Neural cell (in vitro differentiated cells): ENCODE measurements around the gene GALNT14. TPM values are rescaled to one million over a fixed set of nuclear protein-coding genes. Genes with fewer than 3 reads are reported as not detected.

Experiments used
- H2AFZ ChIP-seq: fragments of 200-600, 300-800 bp; sonication (generic), shearing (Covaris generic); 2 replicates; pipeline ENCODE4 v1.6.0; 2014; ENCODE audit warnings: low read depth, mild to moderate bottlenecking, antibody characterized with exemption, low read length, moderate library complexity
- H3F3A ChIP-seq: fragments of 200-600 bp; shearing (Covaris generic); 2 replicates; pipeline ENCODE4 v1.6.1; 2016; ENCODE audit warnings: mild to moderate bottlenecking, moderate library complexity, mixed read lengths, antibody characterized with exemption, low read length; ENCODE audit not compliant: insufficient read depth, poor library complexity, severe bottlenecking
- H3K27ac ChIP-seq: fragments of 200-600, 300-800 bp; sonication (generic), shearing (Covaris generic); 2 replicates; pipeline ENCODE4 v1.5.1; 2014; ENCODE audit warnings: mild to moderate bottlenecking, low read length, moderate library complexity
- H3K27me3 ChIP-seq: fragments of 300-800, 200-600 bp; sonication (generic), shearing (Covaris generic); 2 replicates; pipeline ENCODE4 v1.6.0; 2014; ENCODE audit warnings: mild to moderate bottlenecking, low read depth, low read length, moderate library complexity; ENCODE audit not compliant: insufficient read depth
- H3K36me3 ChIP-seq: fragments of 300-800, 200-600 bp; sonication (generic), shearing (Covaris generic); 2 replicates; pipeline ENCODE4 v1.5.1; 2014; ENCODE audit warnings: mild to moderate bottlenecking, antibody characterized with exemption, low read length, moderate library complexity; ENCODE audit not compliant: insufficient read depth
- H3K4me2 ChIP-seq: fragments of 300-800, 200-600 bp; sonication (generic), shearing (Covaris generic); 2 replicates; pipeline ENCODE4 v1.6.0; 2014; ENCODE audit warnings: mild to moderate bottlenecking, low read length
- H3K4me3 ChIP-seq: fragments of 300-800, 200-600 bp; sonication (generic), shearing (Covaris generic); 2 replicates; pipeline ENCODE4 v1.5.1; 2014; ENCODE audit warnings: mild to moderate bottlenecking, low read length, moderate library complexity
- H3K79me2 ChIP-seq: fragments of 200-600 bp; shearing (Covaris generic); replicated peaks from 2 replicates; pipeline ENCODE4 v1.6.0; 2014; ENCODE audit warnings: mild to moderate bottlenecking, low read length, moderate library complexity; ENCODE audit not compliant: insufficient read depth
- H3K9ac ChIP-seq: fragments of 300-800, 200-600 bp; sonication (generic), shearing (Covaris generic); 2 replicates; pipeline ENCODE4 v1.6.1; 2016; ENCODE audit warnings: mild to moderate bottlenecking, low read length, mixed read lengths
- H3K9me2 ChIP-seq: fragments of 200-600 bp; shearing (Covaris generic); 2 replicates; pipeline ENCODE4 v1.6.1; 2016; ENCODE audit warnings: mild to moderate bottlenecking, low read length, mixed read lengths; ENCODE audit not compliant: insufficient read depth
- H3K9me3 ChIP-seq: fragments of 200-600, 300-800 bp; sonication (generic), shearing (Covaris generic); 2 replicates; pipeline ENCODE4 v1.6.1; 2016; ENCODE audit warnings: mild to moderate bottlenecking, mixed run types, low read length, moderate library complexity, mixed read lengths
- H4K20me1 ChIP-seq: fragments of 200-600 bp; shearing (Covaris generic); 2 replicates; pipeline ENCODE4 v1.6.1; 2016; ENCODE audit warnings: mild to moderate bottlenecking, mixed run types; ENCODE audit not compliant: insufficient read depth
- EP300 ChIP-seq: fragments of 450-650 bp; conservative IDR thresholded peaks from 2 replicates; pipeline ENCODE4 v1.6.1; 2014; ENCODE audit warnings: antibody characterized with exemption, mild to moderate bottlenecking, moderate library complexity; ENCODE audit not compliant: poor library complexity, severe bottlenecking
- EZH2 ChIP-seq: fragments of 200-600, 300-800 bp; shearing (Covaris generic), sonication (generic); IDR thresholded peaks from 2 replicates; pipeline ENCODE4 v1.6.1; 2014; ENCODE audit warnings: antibody characterized with exemption, low read length, borderline replicate concordance, mild to moderate bottlenecking; ENCODE audit not compliant: insufficient read depth, poor library complexity, severe bottlenecking
- MXI1 ChIP-seq: fragments of 450-650 bp; conservative IDR thresholded peaks from 2 replicates; pipeline ENCODE4 v1.6.1; 2014; ENCODE audit warnings: antibody characterized with exemption, mild to moderate bottlenecking; ENCODE audit not compliant: poor library complexity, severe bottlenecking
- POLR2AphosphoS5 ChIP-seq: IDR thresholded peaks from 2 replicates; pipeline ENCODE4 v1.6.1; 2012
- RAD21 ChIP-seq: fragments of 450-650 bp; conservative IDR thresholded peaks from 2 replicates; pipeline ENCODE4 v1.6.1; 2014; ENCODE audit warnings: antibody characterized with exemption, mild to moderate bottlenecking, moderate library complexity
- SMC3 ChIP-seq: fragments of 450-650 bp; conservative IDR thresholded peaks from 2 replicates; pipeline ENCODE4 v1.6.1; 2014; ENCODE audit warnings: antibody characterized with exemption, mild to moderate bottlenecking, moderate library complexity; ENCODE audit not compliant: poor library complexity
- TAF1 ChIP-seq: IDR thresholded peaks from 2 replicates; pipeline ENCODE4 v1.6.1; 2012; ENCODE audit warnings: low read depth
- polyA plus RNA-seq: library from polyadenylated mRNA; depleted of rRNA; stranded (reverse); fragments of >200 nt; gene quantifications from 2 replicates; pipeline ENCODE4 v1.2.3, GENCODE V29; 2014
- TF ChIP-seq, protein P1 (sequence below): IDR thresholded peaks from 2 replicates; pipeline ENCODE4 v1.6.1; 2012; ENCODE audit warnings: borderline replicate concordance
- TF ChIP-seq, protein P2 (sequence below): fragments of 450-650 bp; IDR thresholded peaks from 2 replicates; pipeline ENCODE4 v1.5.1; 2014; ENCODE audit warnings: antibody characterized with exemption, mild to moderate bottlenecking, moderate library complexity; ENCODE audit not compliant: poor library complexity, severe bottlenecking

GALNT14 gene
- polyA plus RNA-seq, 1 donor from 2014 or later: 15.9 TPM

DNA sequence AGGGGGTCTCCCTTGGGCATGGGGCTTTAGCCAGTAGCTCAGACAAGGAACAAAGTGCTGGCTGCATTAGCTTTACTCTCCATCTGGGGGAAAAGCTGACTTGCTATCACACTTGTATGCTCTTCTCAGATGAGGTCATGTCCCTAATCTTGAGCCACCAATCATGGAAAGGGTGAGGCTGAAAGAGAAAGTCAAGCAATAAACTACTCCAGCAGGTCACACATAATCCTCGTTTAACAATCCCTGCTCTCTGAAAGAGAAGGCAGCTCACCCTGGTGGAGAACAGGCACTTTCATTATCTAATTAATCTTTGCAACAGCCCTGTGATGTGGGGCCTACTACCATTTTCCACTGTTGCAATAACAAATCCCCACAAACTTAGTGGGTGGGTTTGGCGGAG lies 201.3 kb downstream of the GALNT14 start:
- Histone ChIP-seq H3F3A (no peaks in the 10 kb centered on the region), H3K4me3 (no peak overlapping the region), H3K27me3 (no peaks in the 10 kb centered on the region)

DNA sequence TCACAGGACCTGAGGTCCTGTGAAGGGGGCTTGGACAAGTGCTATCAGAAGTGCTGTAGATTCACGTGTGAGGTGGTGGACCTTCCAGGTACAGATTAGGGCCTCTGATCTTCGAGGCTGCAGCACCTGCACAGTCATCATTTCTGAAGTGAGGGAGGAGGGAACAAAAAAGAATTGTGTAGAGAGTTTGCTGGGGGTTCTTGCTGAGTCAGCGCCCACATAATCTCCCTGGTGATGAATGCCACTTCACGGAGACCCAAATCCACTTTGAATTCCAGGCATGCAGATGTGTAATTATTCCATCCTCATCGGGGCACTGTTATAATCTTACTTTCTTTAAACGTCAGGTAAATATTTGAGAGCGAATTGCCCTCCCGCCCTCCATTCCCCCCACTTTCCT lies 202.4 kb downstream of the GALNT14 start:
- no peak overlapping the region for H2AFZ ChIP-seq
- H3K9me3 ChIP-seq: no peaks in the 10 kb centered on the region
- no peak overlapping the region for H3K4me3 ChIP-seq
- no peaks in the 10 kb centered on the region for H3K79me2 ChIP-seq
- H3K27ac ChIP-seq: no peak overlapping the region
- TF ChIP-seq POLR2AphosphoS5 (no peak), MXI1 (no peak), RAD21 (no peak), SMC3 (no peak), TAF1 (no peak), EZH2 (no peak), EP300 (no peak)
- TF ChIP-seq, protein P1, sequence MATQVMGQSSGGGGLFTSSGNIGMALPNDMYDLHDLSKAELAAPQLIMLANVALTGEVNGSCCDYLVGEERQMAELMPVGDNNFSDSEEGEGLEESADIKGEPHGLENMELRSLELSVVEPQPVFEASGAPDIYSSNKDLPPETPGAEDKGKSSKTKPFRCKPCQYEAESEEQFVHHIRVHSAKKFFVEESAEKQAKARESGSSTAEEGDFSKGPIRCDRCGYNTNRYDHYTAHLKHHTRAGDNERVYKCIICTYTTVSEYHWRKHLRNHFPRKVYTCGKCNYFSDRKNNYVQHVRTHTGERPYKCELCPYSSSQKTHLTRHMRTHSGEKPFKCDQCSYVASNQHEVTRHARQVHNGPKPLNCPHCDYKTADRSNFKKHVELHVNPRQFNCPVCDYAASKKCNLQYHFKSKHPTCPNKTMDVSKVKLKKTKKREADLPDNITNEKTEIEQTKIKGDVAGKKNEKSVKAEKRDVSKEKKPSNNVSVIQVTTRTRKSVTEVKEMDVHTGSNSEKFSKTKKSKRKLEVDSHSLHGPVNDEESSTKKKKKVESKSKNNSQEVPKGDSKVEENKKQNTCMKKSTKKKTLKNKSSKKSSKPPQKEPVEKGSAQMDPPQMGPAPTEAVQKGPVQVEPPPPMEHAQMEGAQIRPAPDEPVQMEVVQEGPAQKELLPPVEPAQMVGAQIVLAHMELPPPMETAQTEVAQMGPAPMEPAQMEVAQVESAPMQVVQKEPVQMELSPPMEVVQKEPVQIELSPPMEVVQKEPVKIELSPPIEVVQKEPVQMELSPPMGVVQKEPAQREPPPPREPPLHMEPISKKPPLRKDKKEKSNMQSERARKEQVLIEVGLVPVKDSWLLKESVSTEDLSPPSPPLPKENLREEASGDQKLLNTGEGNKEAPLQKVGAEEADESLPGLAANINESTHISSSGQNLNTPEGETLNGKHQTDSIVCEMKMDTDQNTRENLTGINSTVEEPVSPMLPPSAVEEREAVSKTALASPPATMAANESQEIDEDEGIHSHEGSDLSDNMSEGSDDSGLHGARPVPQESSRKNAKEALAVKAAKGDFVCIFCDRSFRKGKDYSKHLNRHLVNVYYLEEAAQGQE: no peak
- no peaks in the 10 kb centered on the region for H3K36me3 ChIP-seq
- H3K9me2 ChIP-seq: no peaks in the 10 kb centered on the region
- H3K9ac ChIP-seq: no peak overlapping the region
- H3K4me2 ChIP-seq: no peak overlapping the region
- no peaks in the 10 kb centered on the region for H3F3A ChIP-seq
- H3K27me3 ChIP-seq: no peaks in the 10 kb centered on the region
- no peaks in the 10 kb centered on the region for H4K20me1 ChIP-seq

More for the DNA sequence above, 201.3 kb downstream of the GALNT14 start:
- Histone ChIP-seq H3K9me2 (no peaks in the 10 kb centered on the region), H3K27ac (no peak overlapping the region), H3K9me3 (no peaks in the 10 kb centered on the region), H4K20me1 (no peaks in the 10 kb centered on the region), H3K4me2 (no peak overlapping the region), H3K9ac (no peak overlapping the region), H3K79me2 (no peaks in the 10 kb centered on the region), H2AFZ (no peak overlapping the region), H3K36me3 (no peaks in the 10 kb centered on the region)
- TF ChIP-seq, protein P2, sequence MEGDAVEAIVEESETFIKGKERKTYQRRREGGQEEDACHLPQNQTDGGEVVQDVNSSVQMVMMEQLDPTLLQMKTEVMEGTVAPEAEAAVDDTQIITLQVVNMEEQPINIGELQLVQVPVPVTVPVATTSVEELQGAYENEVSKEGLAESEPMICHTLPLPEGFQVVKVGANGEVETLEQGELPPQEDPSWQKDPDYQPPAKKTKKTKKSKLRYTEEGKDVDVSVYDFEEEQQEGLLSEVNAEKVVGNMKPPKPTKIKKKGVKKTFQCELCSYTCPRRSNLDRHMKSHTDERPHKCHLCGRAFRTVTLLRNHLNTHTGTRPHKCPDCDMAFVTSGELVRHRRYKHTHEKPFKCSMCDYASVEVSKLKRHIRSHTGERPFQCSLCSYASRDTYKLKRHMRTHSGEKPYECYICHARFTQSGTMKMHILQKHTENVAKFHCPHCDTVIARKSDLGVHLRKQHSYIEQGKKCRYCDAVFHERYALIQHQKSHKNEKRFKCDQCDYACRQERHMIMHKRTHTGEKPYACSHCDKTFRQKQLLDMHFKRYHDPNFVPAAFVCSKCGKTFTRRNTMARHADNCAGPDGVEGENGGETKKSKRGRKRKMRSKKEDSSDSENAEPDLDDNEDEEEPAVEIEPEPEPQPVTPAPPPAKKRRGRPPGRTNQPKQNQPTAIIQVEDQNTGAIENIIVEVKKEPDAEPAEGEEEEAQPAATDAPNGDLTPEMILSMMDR: no peak
- TF ChIP-seq EP300 (no peak), MXI1 (no peak), SMC3 (no peak), RAD21 (no peak), EZH2 (no peak)
